SIG-M5 treated with dmso at 0.1 percent for 504 hours (cell line): ENCODE results near the gene TMEM255A.

Experiments used
- DNase-seq: peaks from one replicate; lab custom pipeline; 2025; ENCODE audit not compliant: unreplicated experiment; lab: John Stamatoyannopoulos, UW

Gene TMEM255A

DNA sequence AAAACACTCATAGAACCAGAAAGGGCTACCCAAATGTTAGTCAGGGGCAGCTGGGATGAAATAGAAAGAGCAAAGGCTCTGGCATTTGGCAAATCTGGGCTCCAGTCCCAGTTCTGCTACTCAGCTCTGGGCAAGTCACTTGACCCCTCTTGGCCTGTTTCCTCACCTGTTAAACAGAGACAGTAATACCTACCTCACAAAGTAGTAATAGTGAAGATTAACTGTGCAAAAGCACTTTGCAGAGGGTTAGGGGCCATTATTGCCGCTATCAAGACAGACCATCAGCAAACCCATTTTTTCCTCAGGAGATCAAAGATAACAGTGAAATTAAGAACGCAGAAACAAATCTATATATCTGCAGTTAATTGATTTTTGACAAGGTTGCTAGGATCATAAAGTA lies 40.0 kb downstream of the TMEM255A start:
- no peak for DNase-seq

DNA sequence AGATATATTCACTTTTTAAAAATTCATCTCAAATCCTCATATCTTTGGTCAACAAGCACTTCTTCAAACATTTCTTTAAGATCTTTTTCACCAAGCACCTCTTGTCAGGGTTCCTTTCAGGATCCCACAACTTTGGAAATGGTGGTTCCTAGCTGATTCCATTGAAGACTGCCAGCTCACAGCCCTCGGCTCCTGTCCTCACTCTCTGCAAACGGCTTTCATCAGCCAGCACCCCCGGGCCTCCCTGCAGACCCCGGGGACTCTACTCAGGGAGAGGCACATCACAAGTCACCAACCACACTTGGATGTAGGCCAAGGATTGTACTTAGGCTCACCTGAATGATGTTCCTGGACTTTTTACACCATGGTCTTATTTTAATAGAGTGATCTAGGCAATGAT lies 40.7 kb downstream of the TMEM255A start:
- no peak for DNase-seq

DNA sequence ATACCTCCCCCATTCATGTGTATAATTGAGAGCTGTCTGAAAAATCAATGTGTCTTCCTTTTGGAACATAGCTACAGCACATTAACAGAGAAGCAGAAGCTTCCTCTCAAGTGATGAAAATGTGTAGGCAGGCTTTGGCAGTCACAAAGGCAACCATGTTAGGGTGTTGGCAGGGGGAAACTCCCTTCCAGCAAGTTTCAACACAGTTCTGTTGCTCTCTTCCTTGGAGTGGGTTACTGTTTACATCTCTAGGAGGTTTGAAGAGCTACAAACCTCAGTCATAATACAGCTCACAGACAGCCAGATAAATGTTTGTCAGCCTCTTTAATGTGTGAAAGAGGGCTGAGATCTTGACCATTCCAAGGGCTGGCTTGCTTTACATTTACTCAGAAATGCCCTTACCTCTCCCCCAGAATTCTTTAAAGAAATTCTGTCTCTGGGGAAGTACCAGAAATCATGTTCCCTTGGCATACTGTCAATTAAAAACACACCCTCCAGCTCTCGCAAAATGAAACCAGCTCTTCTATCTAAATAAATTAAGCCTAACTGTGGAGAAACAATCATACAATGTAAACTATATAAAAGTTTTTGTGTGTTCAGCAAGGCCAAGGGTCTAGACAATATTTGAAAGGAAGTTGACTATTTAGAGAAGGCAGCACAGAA lies 41.8 kb downstream of the TMEM255A start:
- no peak for DNase-seq

DNA sequence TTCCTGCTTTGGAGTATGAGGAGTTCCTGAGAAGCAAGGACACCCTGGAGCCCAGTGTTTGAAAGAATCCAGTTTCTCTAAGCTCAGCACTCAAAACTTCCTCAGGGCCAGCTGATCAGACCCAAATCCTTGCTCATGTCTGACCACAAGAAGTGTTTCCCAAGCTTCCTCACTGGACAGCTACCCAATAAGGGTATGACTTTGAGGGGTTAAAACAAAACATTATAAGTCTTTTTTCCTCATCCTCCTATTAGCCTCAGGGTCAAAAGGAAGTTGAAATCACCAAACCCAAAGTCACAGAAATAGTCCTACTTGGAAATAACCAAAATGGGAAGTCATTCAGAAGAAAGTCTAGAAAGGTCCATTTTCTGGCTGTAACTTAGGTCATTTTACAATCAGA lies 46.9 kb downstream of the TMEM255A start:
- DNase-seq: peak; percentile 39

DNA sequence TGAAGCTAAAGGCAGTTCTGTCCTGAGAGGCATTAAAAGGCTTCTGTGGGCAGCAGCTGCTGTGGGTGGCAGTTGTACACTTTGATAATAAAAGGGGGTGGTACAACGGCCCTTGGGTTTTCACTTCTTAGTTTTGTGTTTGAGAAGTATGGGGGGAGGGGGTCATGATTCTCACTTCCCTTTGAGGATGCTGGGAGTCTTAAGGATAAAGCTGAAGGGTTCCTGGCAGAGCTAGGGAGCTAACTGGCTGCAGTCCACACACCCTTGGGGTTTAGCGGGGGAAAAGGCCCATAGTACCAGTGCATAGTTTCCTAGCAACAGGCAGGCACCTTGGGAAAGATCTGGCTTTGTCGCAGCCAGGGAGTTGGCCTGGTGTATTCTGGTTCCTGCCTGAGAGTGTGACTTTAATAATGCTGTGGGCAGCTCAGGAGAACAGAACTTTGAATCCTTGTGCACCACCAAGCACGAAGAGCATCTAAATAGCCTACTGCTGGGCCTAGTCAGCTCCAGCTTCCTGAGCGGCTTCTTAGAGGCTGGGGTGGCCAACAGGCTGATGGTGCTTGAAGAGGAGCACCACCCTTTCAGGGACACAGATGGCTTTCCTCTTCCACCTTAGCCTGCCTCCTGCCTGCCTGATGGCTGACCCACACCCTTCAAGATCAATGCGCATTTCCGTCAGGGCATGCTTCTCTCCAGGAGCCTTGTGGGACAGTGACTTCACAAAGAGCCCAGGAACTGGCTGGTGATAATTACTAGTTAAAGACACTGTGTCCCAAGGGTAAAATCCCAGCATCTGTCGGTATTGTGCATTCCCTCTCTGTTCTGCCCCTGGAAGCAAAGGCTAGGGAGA lies 48.2 kb downstream of the TMEM255A start:
- peak; percentile 76 for DNase-seq

DNA sequence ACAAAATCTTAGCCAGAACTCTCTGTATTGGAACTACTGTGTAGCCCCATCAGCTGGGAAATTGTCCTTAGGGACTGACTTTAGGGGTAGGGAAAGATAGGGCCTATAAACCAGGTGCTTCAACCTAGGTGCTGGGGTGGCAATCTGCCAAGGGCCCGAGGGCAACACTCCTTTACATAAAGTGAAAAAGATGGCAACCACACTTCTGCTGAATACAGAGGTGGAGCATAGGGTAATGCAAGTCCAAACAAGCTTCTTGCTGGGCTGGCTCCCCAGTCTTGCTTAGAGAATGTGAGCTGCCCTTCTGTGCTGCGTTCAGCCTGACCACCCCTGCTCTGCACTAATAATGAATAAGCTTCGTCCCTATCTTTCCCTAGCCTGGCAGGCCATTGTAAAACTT lies 50.9 kb downstream of the TMEM255A start:
- DNase-seq: peak; percentile 9

DNA sequence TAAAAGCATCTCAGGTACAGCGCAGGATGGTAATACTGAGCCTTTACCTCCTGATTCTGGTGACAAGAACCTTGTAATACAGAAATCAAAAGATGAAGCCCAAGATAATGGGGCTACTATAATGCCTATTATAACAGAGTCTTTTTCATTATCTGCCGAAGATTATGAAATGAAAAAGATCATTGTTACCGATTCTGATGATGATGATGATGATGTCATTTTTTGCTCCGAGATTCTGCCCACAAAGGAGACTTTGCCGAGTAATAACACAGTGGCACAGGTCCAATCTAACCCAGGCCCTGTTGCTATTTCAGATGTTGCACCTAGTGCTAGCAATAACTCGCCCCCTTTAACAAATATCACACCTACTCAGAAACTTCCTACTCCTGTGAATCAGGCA lies 57.5 kb downstream of the TMEM255A start:
- DNase-seq: no peak

DNA sequence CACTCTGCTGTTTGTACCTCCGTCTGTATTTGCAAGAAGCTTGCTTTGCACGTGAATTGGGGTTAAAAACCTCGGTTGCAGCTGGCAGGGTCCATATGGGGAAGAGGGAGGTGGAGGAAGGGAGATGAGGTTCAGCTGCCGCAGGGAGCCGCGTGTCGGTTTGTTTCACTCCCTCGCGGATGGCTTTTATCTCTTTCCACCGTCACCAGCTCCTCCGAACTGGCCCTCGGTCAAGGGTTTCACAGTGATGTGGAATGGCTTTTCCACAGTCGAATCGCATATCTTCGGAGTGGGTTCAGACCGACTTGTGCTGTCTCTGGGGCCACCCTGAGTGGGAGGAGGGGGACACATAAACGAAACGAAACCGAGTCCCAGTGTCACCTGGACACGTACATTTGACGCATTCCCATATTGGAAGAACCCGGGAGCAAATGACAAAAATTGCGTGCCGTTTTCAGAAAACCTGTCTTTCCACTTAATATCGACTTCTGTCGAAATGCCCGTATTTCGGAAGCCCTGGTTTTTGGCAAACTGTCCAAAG lies 59.7 kb downstream of the TMEM255A start:
- peak; percentile 11 for DNase-seq

DNA sequence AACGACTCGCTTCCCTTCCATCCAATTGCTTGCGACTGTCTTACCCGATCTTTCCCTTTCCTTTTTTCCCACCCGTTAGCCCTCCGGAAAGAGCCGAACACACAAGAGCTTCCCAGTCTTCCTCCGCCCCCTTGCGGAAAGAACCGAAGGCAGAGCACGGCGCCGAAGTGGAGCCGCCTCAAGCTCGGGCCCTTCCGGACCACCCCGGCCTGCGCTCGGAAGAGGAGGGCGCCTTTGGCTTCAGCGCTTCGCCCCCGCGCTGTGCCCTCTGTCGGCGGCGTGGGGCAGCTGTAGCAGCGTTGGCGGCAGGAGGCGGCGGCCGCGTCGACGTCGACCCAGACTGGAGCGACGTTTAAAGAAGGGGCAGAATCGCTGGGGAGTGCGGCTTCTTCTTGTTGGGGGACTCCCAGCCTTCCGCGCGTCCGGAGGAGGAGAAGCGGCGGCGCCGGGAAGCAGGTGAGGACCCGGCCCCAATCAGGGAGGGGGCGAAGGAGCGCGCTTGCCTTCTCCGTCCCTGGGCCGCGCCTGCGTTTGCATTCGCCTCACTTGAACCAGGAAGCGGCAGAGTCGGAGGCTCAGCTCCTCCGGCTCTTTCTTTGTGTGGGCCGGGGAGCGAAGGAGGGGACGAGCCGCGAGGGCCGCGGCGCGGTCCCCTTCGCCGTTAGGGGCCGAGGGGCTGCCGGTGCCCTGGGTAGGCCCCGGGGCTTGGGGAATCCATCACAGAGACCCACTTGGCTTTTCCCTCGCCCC lies 60.6 kb downstream of the TMEM255A start, which contains the start of gene ZBTB33:
ZBTB33 (plus strand) TSS at position 291 of the 750 bp plus-strand sequence. CDS start 2,604 bp downstream, outside the sequence.
- DNase-seq: peak; percentile 91

DNA sequence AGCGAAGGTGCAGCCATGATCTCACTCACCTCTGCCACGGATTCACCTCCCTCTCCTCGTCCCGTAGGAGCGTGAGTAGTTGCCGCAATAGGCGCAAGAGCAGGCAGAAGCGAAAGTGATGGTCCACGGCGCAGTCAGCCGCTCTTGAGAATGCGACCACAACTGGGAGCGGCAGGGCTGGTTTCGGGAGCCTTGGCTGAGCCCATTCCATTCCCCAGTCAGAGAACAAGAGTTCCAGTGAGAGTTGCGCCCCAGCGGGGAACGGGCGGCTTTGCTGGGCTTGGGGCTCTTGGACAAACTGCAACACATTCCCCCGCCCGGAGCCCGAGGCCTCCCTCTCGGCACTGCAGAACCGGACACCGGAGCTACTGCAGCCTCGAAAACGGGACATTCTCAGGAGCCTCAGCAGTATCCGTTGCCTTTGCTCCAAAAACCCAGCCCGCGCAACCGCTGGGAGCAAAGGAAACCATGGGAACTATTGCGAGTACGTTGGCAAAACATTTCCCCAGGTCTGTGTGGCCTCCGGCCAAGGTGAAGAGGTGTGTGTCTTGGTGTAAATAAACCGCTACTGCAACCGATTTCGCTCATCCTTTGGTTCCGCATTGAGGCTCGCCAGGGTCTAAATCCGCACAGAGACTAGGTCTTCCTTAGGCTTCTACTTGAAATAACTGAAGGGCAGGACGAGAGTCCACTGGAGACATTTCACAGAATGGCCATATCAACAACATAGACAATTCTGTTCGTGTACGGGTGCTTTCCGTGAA lies 66.3 kb downstream of the TMEM255A start:
- peak; percentile 33 for DNase-seq

DNA sequence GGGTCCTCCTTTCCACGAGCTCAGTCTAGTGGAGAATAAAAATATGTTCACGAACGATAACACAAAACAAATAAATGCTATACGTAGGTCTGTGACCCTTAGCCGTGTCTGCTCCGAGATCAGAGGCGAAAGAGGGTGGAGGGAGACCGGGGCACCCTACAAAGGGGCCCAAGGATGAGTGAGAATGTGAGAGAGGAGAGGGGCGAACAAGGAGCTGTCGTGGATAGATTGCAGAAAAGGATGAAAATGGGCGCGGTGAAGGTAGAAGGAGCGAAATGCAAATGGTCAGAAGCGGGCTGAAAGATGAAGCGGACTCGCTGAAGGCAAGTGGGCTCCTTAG lies 66.9 kb downstream of the TMEM255A start:
- no peak for DNase-seq

DNA sequence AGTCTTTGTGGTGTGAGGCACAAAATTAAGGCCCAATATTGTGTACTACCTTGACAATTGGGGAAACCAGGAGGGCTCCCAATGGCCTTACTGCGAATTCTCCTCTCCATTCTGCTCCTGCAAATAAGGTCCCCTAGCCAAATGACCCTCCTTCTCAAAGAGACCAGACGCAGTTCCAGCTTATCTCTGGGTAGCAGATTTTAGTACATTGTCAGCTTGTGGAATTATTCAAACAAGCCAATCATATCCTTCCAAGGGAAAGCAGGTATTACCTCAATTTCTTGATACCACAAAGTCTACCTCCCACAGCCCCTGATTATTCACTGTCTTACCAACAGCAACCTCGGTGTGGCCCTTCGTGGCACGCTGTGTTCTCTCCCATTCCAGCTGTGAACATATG lies 68.4 kb downstream of the TMEM255A start:
- no peak for DNase-seq

DNA sequence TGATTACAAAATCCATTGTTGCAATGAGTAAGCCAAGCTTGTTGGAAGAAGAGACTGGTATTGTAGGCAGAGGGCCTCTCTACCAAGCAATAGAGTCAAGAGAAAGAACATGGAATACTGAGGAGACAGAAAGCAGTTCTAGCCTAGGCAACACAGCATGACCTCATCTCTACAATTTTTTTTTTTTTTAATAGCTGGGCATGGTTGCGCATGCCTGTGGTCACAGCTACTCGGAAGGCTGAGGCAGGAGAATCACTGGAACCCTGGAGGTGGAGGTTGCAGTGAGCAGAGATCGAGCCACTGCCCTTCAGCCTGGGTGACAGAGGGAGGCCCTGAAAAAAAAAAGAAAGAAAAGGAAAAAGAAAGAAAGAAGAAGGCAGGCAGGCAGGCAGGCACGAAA lies 72.3 kb downstream of the TMEM255A start:
- no peak for DNase-seq

DNA sequence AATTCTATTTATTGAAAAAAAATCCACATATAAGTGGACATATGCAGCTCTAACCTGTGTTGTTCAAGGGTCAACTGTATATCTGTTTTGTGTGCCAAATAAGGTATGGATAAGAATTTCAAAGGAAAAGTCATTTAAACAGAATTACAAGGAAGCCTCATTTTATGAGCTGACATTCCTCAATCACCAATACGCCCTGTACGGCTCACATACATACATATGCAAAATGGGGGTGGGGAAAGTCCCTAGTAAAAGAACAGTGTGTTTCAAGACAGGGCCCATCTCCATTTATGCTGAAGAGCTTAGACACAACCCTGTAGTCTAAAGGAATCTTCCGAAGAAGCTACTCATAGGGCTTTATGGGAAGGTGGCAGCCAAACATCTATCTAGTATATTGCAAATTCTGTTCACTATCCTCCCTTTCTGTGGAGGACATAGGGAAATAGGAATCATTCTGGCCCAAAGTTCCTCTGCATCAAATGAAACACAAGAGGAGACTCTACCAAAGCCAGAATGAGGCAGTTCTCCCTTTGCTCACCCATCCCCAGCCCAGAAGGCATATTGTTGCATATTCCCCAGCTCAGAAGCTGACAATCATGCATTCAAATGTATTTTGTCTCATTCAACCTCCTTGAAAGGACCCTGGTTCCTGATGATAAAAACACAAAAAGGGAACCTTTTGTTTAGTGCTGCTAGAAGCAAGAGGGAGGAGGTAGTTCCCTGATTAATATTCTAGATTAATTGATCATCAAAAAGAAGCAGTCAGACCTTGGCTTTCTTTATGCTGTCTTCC lies 74.4 kb downstream of the TMEM255A start:
- DNase-seq: no peak

DNA sequence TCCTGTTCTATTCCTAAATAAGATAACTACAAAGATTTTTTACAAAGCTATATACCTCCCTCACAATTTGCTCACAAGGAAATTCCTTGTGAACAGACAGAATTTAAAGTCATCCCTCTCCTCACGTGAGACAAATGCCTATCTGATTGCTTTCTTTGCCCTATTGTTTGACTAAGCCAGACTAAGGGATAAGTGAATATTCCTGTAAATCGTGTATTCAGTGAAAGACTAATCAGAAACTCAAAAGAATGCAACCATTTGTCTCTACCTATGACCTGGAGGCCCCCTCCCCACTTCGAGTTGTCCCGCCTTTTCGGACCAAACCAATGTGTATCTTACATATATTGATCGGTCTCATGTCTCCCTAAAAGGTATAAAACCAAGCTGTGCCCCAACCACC lies 76.0 kb downstream of the TMEM255A start:
- DNase-seq: no peak

DNA sequence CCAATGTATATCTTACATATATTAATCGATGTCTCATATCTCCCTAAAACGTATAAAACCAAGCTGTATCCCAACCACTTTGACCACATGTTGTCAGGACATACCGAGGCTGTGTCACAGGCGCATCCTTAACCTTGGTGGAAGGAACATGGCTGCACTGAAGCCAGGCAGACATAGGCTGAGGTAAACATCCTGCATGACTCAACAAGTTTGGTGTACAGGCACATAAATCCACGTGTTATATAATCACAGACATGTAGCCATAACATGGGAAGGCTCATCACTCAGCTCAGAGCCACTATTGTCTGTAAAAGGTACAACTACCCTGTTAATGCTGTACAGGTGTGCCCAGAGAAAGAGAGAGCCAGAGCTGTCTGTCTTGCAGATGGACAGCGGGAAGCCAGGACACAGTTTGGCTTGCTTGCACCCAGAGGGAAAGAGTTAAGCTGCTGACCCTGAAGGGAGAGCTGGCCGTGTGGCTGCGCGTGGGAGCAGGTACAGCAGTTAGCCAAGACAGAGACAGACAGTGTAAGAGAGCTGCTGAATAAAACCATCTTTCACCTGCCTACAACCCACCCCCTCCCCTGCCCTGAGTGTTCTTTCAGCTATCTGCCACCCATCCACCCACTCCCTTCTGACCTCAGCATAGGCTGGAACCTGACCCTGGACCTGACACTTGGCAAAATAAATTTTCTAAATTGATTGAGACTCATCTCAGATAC lies 82.9 kb downstream of the TMEM255A start:
- DNase-seq: no peak

DNA sequence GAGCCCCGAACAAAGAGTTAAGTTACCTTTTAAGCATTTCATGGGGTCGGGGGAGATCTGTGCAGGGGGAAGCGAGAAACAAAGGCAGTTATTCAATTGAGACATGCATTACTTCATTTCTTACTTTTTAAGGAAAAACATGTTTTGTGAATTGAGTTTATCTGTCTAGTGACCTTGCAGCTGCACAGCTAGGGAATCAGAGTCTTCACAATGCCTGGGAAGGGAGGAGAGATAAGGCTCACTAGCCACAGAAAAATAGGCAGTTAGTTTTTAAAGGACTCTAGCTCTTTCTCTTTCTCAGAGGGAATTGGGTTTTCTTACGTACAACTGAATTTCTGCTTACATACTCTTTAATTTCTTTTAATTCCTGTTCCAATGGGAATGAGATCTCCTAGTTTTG lies 86.9 kb downstream of the TMEM255A start:
- no peak for DNase-seq

DNA sequence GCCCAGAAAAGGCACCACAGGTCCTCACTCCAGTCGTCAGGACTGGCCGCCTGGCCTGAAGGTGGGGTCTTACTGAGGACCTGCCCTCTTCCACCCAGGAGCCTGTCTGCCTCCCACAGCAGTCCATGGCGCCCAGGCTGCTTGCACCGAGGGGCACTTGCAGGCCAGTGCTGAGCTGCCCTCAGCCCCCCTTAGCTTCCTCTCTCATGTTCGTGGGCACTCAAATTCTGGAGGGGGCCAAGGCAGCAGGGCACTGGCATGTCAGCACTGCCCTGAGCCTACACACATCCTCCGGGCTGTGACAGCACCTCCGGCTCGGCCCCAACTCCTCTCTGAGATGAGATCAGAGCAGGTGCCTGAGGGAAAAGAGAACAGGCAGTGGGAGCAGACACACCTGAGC lies 87.9 kb downstream of the TMEM255A start:
- DNase-seq: no peak
